Measurements from ENCODE around the gene ULK1. TPM values are rescaled to one million over a fixed set of nuclear protein-coding genes. Genes with fewer than 3 reads are reported as not detected.

Gene ULK1
- total RNA-seq, 1 experiment from 2014 or later, result 67.8 TPM

GRCh38 chr12:131916306-131917138, 22.1 kb downstream of the ULK1 start:
- CTCF ChIA-PET, result interaction anchor here (0.6 to 1.3 kb wide), 6 partner anchors 8 to 161 kb away, joined by 3 to 4 read pairs (median 4); no protein-coding TSS in a partner anchor
- DNase-seq (ENCODE audit: low spot score), result no peak
- no peak for ATAC-seq

More at GRCh38 chr12:131916306-131917138, 22.1 kb downstream of the ULK1 start:
- H3K27ac Mint-ChIP-seq, result no peak overlapping the region
- H3K4me3 Mint-ChIP-seq, result no peak overlapping the region
- TF ChIP-seq AR (CRISPR knock-in tag; IDR thresholded peaks at IDR 0.05) (no peak), ZBTB21 (CRISPR knock-in tag; IDR thresholded peaks at IDR 0.05; ENCODE audit: borderline replicate concordance) (no peak), FOXP4 (CRISPR knock-in tag; IDR thresholded peaks at IDR 0.05) (no peak), ZNF671 (CRISPR knock-in tag; IDR thresholded peaks at IDR 0.05) (no peak), ELF4 (CRISPR knock-in tag; IDR thresholded peaks at IDR 0.05; ENCODE audit: low read depth) (no peak), SOX15 (CRISPR knock-in tag; IDR thresholded peaks at IDR 0.05) (no peak), STAT6 (CRISPR knock-in tag; conservative IDR thresholded peaks at IDR 0.05; ENCODE audit: low read depth) (no peak), ATF3 (CRISPR knock-in tag; conservative IDR thresholded peaks at IDR 0.05) (no peak), CTCF (IDR thresholded peaks at IDR 0.05) (no peak)
- no peaks in the 10 kb centered on the region for H3K9me3 Mint-ChIP-seq
- no peaks in the 10 kb centered on the region for H3K27me3 Mint-ChIP-seq (ENCODE audit: low read depth)
- no peaks in the 10 kb centered on the region for H3K4me1 Mint-ChIP-seq
- POLR2A ChIA-PET, result interaction anchor here (0.7 kb wide), 1 partner anchor 24 kb away, joined by 3 read pairs; no protein-coding TSS in a partner anchor
- peaks cover 15% of the 10 kb centered on the region for H3K36me3 Mint-ChIP-seq
